GM12878 (cell line): Measurements from ENCODE around the gene DYNC1H1. TPM values are rescaled to one million over a fixed set of nuclear protein-coding genes. Genes with fewer than 3 reads are reported as not detected.

Source experiments
- ATAC-seq: fragments of 200-7000 bp; cut with Tn5 transposase; 3 replicates; pipeline ENCODE4 v1.9.1; 2020; ENCODE audit warnings: mild to moderate bottlenecking, moderate library complexity
- BruUV-seq: library from RNA; stranded (reverse); fragments of 400-500 nt; replicated peaks from 2 replicates; lab custom pipeline; 2021; lab: Mats Ljungman, UMichigan
- CTCF ChIA-PET: fragments of 300-600 bp; sonication (Branson Sonifier 250); formaldehyde crosslinking; extraction: SDS; loops from one replicate; lab custom pipeline; 2021; ENCODE audit warnings: inconsistent platforms; lab: Yijun Ruan, JAX
- POLR2A ChIA-PET: fragments of 350-600 bp; formaldehyde crosslinking; extraction: SDS; loops from one replicate; lab custom pipeline; 2021; ENCODE audit warnings: inconsistent platforms; lab: Charles Lee
- RAD21 ChIA-PET: fragments of 300-600 bp; sonication (Branson Sonifier 250); formaldehyde crosslinking; loops from one replicate; lab custom pipeline; 2023; ENCODE audit warnings: antibody characterized with exemption; ENCODE audit not compliant: unreplicated experiment; lab: Charles Lee
- SMC1A ChIA-PET: fragments of 300-600 bp; sonication (Branson Sonifier 250); formaldehyde crosslinking; loops from one replicate; lab custom pipeline; 2023; ENCODE audit not compliant: unreplicated experiment, uncharacterized antibody; lab: Charles Lee
- DNase-seq: peaks from one replicate; pipeline ENCODE4 v3.0.0-alpha.2; 2011; ENCODE audit warnings: low read depth, low spot score
- FAIRE-seq: peaks from 3 replicates; lab custom pipeline; 2011; peaks lifted over from hg19 to GRCh38; lab: Jason Lieb, UNC
- H2AFZ ChIP-seq: 2 replicates; pipeline ENCODE4 v1.6.0; 2011; ENCODE audit warnings: low read depth, low read length, control low read depth; ENCODE audit not compliant: control insufficient read depth
- H3K27ac ChIP-seq: 2 replicates; pipeline ENCODE4 v1.5.1; 2011; ENCODE audit warnings: control low read depth; ENCODE audit not compliant: control insufficient read depth, insufficient read depth
- H3K27me3 ChIP-seq, 2 experiments: replicated peaks in 1 of 2; 2 replicates each; pipeline versions ENCODE4 v1.6.0 to v1.6.1; 2011; ENCODE audit warnings: low read length in 1 of 2; ENCODE audit not compliant: control insufficient read depth in 2 of 2, insufficient read depth in 2 of 2
- H3K36me3 ChIP-seq, 2 experiments: 2 replicates each; pipeline ENCODE4 v1.5.1; 2011; ENCODE audit warnings: low read length in 1 of 2; ENCODE audit not compliant: control insufficient read depth in 2 of 2, insufficient read depth in 2 of 2
- H3K4me1 ChIP-seq: 2 replicates; pipeline ENCODE4 v1.6.1; 2011; ENCODE audit warnings: mild to moderate bottlenecking, low read length, moderate library complexity, mixed read lengths; ENCODE audit not compliant: control insufficient read depth, insufficient read depth
- H3K4me2 ChIP-seq: 2 replicates; pipeline ENCODE4 v1.6.0; 2011; ENCODE audit warnings: control low read depth; ENCODE audit not compliant: control insufficient read depth, insufficient read depth
- H3K4me3 ChIP-seq: fragments of 200-600 bp; sonication (generic); 2 replicates; pipeline ENCODE4 v1.5.1; 2016
- H3K79me2 ChIP-seq: 2 replicates; pipeline ENCODE4 v1.6.0; 2011; ENCODE audit warnings: low read length; ENCODE audit not compliant: control insufficient read depth, insufficient read depth
- H3K9ac ChIP-seq: 2 replicates; pipeline ENCODE4 v1.8.0; 2011; ENCODE audit warnings: low read length, control low read depth, mixed read lengths; ENCODE audit not compliant: control insufficient read depth, insufficient read depth
- H3K9me3 ChIP-seq: replicated peaks from 3 replicates; pipeline ENCODE4 v1.5.1; 2011; ENCODE audit warnings: mild to moderate bottlenecking, low read length; ENCODE audit not compliant: control insufficient read depth, insufficient read depth
- H4K20me1 ChIP-seq: 2 replicates; pipeline ENCODE4 v1.6.0; 2011; ENCODE audit not compliant: control insufficient read depth, insufficient read depth
- HDAC2 ChIP-seq: fragments of 200-600 bp; sonication (generic); IDR thresholded peaks from 2 replicates; pipeline ENCODE4 v1.6.1; 2017
- KDM1A ChIP-seq: fragments of 200-600 bp; sonication (generic); IDR thresholded peaks from 2 replicates; pipeline ENCODE4 v1.6.1; 2016; ENCODE audit warnings: borderline replicate concordance
- PAX5 ChIP-seq: IDR thresholded peaks from 2 replicates; pipeline ENCODE4 v1.6.1; 2011; ENCODE audit warnings: low read depth, low read length, borderline replicate concordance
- POLR2A ChIP-seq: IDR thresholded peaks from 2 replicates; pipeline ENCODE4 v1.6.1; 2011; ENCODE audit warnings: low read depth, mild to moderate bottlenecking, low read length
- RAD21 ChIP-seq: IDR thresholded peaks from 2 replicates; pipeline ENCODE4 v1.6.1; 2011; ENCODE audit warnings: mild to moderate bottlenecking, low read depth, low read length, moderate library complexity; ENCODE audit not compliant: insufficient read depth
- ZNF207 ChIP-seq: fragments of 450-650 bp; IDR thresholded peaks from 2 replicates; pipeline ENCODE4 v1.6.1; 2014; ENCODE audit warnings: antibody characterized with exemption, mild to moderate bottlenecking, borderline replicate concordance
- ZNF274 ChIP-seq: IDR thresholded peaks from one replicate; pipeline ENCODE4 v1.8.0; 2011; ENCODE audit not compliant: insufficient read length, insufficient read depth
- ZNF622 ChIP-seq: fragments of 450-650 bp; IDR thresholded peaks from 2 replicates; pipeline ENCODE4 v1.6.1; 2017; ENCODE audit warnings: mild to moderate bottlenecking, inconsistent platforms
- WGBS: methylation state at CpG from one replicate; pipeline ENCODE4 v1.1.6; 2016; ENCODE audit warnings: low lambda C conversion rate; ENCODE audit not compliant: insufficient replicate concordance, insufficient coverage; ENCODE audit errors: missing lambda C conversion rate; 5-methylcytosine and 5-hydroxymethylcytosine counted together
- in situ Hi-C: fragments of 300-500 bp; cut with MboI; formaldehyde crosslinking; loops from 9 replicates; pipeline ENCODE4 v1.14.3; 2018; ENCODE audit warnings: mixed read lengths
- intact Hi-C: fragments of 100-400 bp; cut with micrococcal nuclease; formaldehyde crosslinking; loops from one replicate; pipeline ENCODE4 v1.14.2; 2022; ENCODE audit not compliant: unreplicated experiment
- polyA plus RNA-seq, 11 experiments: library from polyadenylated mRNA; depleted of rRNA in 4 of 11; unstranded in 6 of 11; stranded (reverse) in 5 of 11; fragments of >200 nt; fragmentation: Nextera tagmentation in 4 of 11; fragmentation: Illumina TruSeq in 1 of 11; extraction: Ambion mirVana in 4 of 11; extraction: Trizol in 1 of 11; gene quantifications; 1 replicate in 1 of 11; 2 replicates in 10 of 11; pipeline versions ENCODE4 v1.2.1 to v1.2.3, GENCODE V29; 2011 to 2016; ENCODE audit warnings: inconsistent platforms in 2 of 11, missing spikeins in 2 of 11, low read depth in 1 of 11
- total RNA-seq, 4 experiments: library from RNA; depleted of rRNA in 3 of 4; stranded (reverse); fragments of >200 nt in 3 of 4; fragmentation: Illumina TruSeq in 1 of 4; extraction: Trizol in 1 of 4; gene quantifications; 2 replicates each; pipeline versions ENCODE4 v1.2.1 to v1.2.3, GENCODE V29; 2013 to 2021
- TF ChIP-seq, protein P1 (sequence below): fragments of 450-650 bp; IDR thresholded peaks from 2 replicates; pipeline ENCODE4 v1.6.1; 2017; ENCODE audit warnings: borderline replicate concordance
- TF ChIP-seq, protein P2 (sequence below): IDR thresholded peaks from 2 replicates; pipeline ENCODE4 v1.6.1; 2011; ENCODE audit warnings: borderline replicate concordance, low read depth, mild to moderate bottlenecking, moderate library complexity, mixed read lengths, low read length; ENCODE audit not compliant: insufficient read depth; ENCODE audit errors: extremely low read length

DYNC1H1 gene
- total and polyA plus RNA-seq, 10 of the 15 experiments (the other 5 are each of a cell fraction or from before 2014, with no cell fraction given), result 38.4 to 291 (median 111) TPM

DNA sequence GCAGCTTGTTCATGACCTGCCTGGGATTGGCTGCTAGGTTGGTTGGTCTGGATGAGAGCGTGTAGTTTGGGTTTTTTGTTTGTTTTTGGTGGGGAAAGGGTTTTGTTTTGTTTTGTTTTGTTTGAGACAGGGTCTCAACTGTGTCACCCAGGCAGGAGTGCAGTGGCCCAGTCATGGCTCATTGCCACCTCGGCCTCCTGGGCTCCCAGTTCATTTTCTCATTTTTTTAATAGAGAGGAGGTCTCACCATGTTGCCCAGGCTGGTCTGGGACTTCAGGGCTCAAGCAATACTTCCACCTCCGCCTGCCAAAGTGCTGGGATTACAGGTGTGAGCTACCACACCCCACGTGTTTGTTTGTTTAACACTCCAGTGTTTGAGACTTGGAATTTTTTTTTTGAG is 3.8 kb downstream of the DYNC1H1 start (continued):
- TF ChIP-seq, protein P1, sequence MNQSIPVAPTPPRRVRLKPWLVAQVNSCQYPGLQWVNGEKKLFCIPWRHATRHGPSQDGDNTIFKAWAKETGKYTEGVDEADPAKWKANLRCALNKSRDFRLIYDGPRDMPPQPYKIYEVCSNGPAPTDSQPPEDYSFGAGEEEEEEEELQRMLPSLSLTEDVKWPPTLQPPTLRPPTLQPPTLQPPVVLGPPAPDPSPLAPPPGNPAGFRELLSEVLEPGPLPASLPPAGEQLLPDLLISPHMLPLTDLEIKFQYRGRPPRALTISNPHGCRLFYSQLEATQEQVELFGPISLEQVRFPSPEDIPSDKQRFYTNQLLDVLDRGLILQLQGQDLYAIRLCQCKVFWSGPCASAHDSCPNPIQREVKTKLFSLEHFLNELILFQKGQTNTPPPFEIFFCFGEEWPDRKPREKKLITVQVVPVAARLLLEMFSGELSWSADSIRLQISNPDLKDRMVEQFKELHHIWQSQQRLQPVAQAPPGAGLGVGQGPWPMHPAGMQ, result no peak

DNA sequence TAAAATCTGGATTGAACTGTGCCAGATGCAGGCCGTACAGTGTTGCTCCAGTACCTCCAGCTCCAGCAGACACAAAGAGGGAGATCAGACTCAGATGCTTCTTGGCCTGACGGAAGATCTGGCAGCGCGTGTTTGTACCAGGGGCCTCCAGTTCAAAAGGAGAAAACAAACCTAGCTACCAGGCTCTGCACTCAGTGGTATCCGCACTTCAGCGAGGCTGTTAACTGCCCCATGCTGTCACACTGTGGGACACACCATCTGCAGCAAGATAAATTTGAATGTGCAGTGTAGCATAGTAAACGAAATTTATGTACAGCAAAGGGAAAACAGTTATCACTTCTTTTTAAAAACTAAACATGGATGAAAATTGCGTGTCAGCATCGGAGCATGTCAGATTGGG is 5.1 kb downstream of the DYNC1H1 start:
- CTCF ChIA-PET, result interaction anchor here (0.6 to 4.3 kb wide), 4 partner anchors 22 to 127 kb away, joined by 3 to 19 read pairs (median 6); no protein-coding TSS in a partner anchor
- in situ Hi-C loops, result loop anchor here (10.0 kb wide), 1 partner anchor 545 kb away; no protein-coding TSS in a partner anchor
- H4K20me1 ChIP-seq, result no peaks in the 10 kb centered on the region; the same call in 1 of the 2 replicates

More for the DNA sequence above, 5.1 kb downstream of the DYNC1H1 start:
- RAD21 ChIA-PET, result interaction anchor here (1.8 kb wide), 1 partner anchor 127 kb away, joined by 5 read pairs; no protein-coding TSS in a partner anchor
- intact Hi-C loops, result loop anchor here (10.0 kb wide), 1 partner anchor 545 kb away; no protein-coding TSS in a partner anchor
- POLR2A ChIA-PET, result no interaction called here
- 62% methylated on average over 9 of the region's 9 CpGs for WGBS
- SMC1A ChIA-PET, result interaction anchor here (0.8 kb wide), 1 partner anchor 8 kb away, joined by 4 read pairs; no protein-coding TSS in a partner anchor
- Histone ChIP-seq H3K79me2 (peaks cover 56% of the 10 kb centered on the region), H2AFZ (no peak overlapping the region), H3K27ac (no peak overlapping the region), H3K4me3 (peak overlapping the region; percentile 29; the same call in 1 of the 2 replicates), H3K9ac (no peak overlapping the region), H3K36me3 (0 out of 4 replicates have a peak, but pooled peaks cover 0 to 2% of the 10 kb centered on the region in 2 experiments), H3K9me3 (no peaks in the 10 kb centered on the region)
- FAIRE-seq, result no peak
- BruUV-seq, result TSS peak; percentile 0
- ATAC-seq, result no peak
- DNase-seq, result no peak
- TF ChIP-seq ZNF622 (no peak), HDAC2 (no peak), ZNF274 (no peak), POLR2A (no peak), RAD21 (no peak), ZNF207 (no peak), PAX5 (no peak), KDM1A (no peak)
- TF ChIP-seq, protein P2, sequence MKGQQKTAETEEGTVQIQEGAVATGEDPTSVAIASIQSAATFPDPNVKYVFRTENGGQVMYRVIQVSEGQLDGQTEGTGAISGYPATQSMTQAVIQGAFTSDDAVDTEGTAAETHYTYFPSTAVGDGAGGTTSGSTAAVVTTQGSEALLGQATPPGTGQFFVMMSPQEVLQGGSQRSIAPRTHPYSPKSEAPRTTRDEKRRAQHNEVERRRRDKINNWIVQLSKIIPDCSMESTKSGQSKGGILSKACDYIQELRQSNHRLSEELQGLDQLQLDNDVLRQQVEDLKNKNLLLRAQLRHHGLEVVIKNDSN, result no peak
- TF ChIP-seq, all 136 proteins: peak for 0
- peak overlapping the region; percentile 15; the same call in 1 of the 2 replicates for H3K4me2 ChIP-seq
- no peaks in the 10 kb centered on the region for H3K27me3 ChIP-seq
- H3K4me1 ChIP-seq, result peaks cover 4% of the 10 kb centered on the region
